Erythroblast (primary cell): ENCODE results near the gene AP1G2.

Experiments
- GATA1 ChIP-seq: IDR thresholded peaks from 2 replicates; pipeline ENCODE4 v1.6.1; 2011; ENCODE audit warnings: low read depth, mild to moderate bottlenecking, control low read depth, low read length, moderate library complexity
- POLR2A ChIP-seq: IDR thresholded peaks from 2 replicates; pipeline ENCODE4 v1.6.1; 2011; ENCODE audit warnings: mild to moderate bottlenecking, low read length

DNA sequence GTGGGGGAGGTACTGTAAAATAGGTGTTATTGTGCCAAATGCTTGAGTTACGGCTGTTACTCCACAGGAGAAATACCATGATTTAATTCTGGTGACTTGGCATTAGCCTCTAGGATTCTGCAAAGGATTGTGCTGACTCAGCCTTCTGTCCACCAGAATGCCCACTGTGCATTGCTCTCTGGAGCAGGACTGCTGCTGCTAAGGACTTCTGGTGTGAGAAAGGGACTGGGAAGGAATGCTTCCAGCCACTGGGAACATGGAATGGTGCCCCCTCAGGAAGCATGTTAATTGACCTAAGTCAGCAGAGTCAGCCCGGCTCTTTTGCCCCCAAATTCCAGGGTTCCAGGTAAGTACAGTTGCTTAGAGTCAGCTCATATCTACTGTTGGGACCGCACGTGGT, 48.9 kb downstream of the AP1G2 start:
- TF ChIP-seq POLR2A (no peak), GATA1 (no peak)
